ENCODE data around the gene WNT4.

The WNT4 gene

GRCh38 chr1:22108339-22109105 lies 34.4 kb downstream of the WNT4 start:
- no peak for DNase-seq (ENCODE audit: low read depth)

GRCh38 chr1:22107126-22107525 lies 35.8 kb downstream of the WNT4 start:
- DNase-seq (ENCODE audit: low read depth): peak; percentile 71

GRCh38 chr1:22105611-22106207 lies 37.2 kb downstream of the WNT4 start:
- peak; percentile 64 for DNase-seq (ENCODE audit: low read depth)

DNA sequence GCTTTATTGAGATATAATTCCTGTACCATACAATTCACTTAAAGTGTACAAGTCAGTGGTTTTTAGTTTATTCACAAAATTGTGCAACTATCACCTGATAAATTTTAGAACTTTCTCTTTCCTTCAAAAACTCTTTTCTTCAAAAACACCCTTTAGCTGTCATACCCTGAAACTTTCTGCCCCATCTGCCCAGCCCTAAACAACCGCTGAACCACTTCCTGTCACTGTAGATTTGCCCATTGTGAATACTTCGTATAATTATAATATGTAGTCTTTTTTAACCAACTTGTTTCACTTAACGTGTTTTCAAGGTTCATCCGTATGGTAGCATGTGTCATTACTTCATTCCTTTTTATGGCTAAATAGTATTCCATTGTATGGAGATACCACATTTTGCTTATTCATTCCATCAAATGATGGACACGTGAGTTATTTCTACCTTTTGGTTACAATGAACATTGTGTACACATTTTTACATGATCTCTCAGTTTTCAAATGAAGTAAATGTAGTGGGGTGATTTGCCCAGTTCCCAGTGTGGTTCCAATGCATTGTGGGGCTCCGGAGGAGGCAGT lies 37.9 kb downstream of the WNT4 start:
- no peak for DNase-seq (ENCODE audit: low read depth)

DNA sequence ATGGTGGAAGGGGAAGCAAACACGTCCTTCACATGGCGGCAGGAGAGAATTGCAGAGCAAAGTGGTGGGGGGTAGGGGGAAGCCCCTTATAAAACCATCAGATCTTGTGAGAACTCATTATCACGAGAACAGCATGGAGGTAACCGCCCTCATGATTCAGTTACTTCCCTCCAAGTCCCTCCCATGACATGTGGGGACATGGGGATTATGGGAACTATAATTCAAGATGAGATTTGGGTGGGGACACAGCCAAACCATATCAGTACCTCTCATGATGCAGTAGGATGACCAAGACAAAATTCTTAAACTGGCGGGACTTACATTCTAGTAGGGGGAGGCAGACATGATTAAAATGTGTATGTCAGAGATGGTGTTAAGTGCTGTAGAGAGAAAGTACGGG lies 38.8 kb downstream of the WNT4 start:
- DNase-seq (ENCODE audit: low read depth): no peak

DNA sequence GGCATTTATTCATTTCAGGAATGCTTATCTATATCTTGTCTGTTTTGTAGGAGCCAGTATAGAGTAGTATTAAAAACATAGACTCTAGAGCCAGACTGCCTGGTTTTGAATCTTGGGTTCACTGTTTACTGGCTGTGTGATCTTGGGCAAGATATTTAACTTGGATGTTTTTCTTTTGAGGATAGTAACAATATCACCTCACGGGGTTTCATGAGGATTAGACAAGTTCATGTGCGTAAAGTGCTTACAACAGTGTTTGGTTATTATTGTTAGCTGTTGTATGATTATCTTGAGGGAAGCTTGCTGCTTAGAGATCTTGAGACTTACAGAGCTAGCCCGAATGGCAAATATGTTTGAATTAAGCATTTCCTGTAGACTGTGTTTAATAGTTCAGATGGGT lies 40.2 kb downstream of the WNT4 start:
- no peak for DNase-seq (ENCODE audit: low read depth)

DNA sequence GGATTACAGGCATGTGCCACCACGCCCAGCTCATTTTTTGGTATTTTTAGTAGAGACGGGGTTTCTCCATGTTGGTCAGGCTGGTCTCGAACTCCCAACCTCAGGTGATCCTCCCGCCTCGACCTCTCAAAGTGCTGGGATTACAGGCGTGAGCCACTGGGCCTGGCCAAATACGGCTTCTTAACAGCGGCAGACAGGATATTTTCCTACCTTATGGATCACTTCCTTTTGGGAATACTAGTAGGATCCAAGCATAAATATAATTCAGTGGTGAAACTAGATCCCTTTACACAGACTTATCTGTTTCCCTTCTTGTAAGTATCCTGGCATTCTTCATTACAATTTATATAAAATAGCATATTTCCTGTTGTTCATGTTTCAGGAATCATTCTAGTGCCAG lies 40.9 kb downstream of the WNT4 start:
- no peak for DNase-seq (ENCODE audit: low read depth)

GRCh38 chr1:22101199-22101598 lies 41.7 kb downstream of the WNT4 start:
- DNase-seq (ENCODE audit: low read depth): no peak

DNA sequence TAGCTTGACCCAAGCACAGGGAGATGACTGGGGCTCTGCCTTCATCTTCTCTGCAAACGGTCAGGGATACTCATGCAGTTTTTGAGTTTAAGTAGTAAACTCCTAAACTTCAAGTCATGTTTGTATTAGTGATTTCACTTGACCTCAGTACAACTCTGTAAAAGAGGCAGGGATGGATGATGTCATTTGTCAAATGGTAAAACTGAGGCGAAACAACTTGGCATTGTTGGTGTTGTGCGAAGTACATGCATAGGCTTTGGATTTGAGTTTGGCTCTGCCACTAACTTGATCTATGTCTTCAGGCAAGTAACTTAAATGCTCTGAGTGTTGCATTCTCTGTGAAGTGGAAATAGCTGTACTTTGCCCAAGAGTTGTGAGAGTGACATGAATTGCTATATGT lies 42.7 kb downstream of the WNT4 start:
- no peak for DNase-seq (ENCODE audit: low read depth)

GRCh38 chr1:22098752-22099151 lies 44.1 kb downstream of the WNT4 start:
- DNase-seq (ENCODE audit: low read depth): no peak

DNA sequence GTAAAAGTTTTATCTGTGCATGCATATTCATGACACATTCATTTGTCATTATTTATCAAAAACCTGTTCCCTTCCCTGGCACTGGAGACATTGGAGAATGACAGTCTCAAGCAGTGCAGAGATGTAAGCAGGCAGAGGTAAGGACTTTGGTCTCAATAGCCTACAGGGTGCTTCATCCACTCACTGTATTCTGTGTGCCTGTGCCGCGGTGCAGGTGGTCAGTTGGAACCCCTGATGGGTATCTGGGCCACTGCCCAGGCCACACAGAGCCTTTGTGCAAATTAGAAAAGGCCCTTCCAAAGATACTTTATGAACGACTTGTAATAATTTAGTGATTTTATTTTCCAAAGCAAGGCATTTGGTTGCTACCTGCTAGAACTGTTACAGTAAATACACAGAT lies 46.4 kb downstream of the WNT4 start:
- no peak for DNase-seq (ENCODE audit: low read depth)

GRCh38 chr1:22096036-22096435 lies 46.9 kb downstream of the WNT4 start:
- DNase-seq (ENCODE audit: low read depth): peak; percentile 39

GRCh38 chr1:22093513-22093912 lies 49.4 kb downstream of the WNT4 start:
- DNase-seq (ENCODE audit: low read depth): no peak

DNA sequence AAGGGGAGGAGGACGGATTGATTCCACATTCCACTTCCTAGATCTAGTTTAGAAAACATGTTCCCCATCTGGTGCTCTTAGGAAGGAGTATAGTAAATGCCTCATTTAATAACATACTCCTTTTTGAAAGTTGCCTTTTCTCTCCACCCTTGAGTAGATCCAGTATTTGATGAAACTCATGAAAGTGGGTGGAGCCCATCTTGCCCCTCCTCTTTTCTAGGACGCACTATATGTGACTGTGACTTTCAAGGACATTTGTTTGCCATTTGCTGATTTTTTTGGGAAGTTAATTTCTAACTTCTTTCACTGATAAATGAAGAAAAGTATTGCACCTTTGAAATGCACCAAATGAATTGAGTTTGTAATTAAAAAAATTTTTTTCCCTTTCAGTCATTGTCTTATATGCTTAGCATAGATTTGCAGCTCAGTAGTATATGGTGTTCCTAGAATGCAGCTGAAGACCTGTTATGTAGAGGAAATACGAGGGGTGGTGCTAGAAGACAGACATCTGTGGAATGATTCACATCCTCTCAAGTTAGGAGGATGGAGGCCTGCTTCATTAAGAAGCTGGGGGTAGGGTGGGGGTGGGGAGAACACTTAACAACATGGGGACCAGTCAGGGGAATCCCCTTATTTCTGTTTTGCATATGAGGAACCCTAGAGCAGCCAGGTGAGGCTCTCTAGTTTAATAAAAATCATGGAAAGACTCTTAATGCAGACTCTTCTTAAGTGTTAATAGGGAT lies 50.7 kb downstream of the WNT4 start:
- peak; percentile 88 for DNase-seq (ENCODE audit: low read depth)

DNA sequence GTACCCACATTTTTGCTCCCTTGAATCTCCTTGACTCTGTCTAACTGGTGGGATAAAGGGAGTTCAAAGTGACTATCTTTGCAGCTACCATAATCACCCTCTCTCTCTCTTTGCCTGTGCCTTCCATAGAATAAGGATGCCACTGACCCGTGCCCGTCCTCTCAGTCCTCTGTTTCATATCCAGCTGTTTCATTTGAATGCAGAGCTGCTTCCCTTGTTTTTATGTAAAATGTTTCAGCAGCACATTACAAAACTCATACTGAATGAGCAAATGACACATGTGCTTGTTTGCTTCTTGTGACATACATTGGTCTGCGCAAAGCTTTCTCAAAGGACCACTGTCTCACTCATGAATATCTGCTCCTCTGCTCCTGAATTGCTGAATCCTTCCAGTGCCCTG lies 52.0 kb downstream of the WNT4 start:
- DNase-seq (ENCODE audit: low read depth): no peak

GRCh38 chr1:22089787-22090186 lies 53.1 kb downstream of the WNT4 start:
- DNase-seq (ENCODE audit: low read depth): peak; percentile 18

- DNase-seq (ENCODE audit: low read depth): no peak
Observed at GRCh38 chr1:22089134-22089571, 53.7 kb downstream of the WNT4 start.

DNA sequence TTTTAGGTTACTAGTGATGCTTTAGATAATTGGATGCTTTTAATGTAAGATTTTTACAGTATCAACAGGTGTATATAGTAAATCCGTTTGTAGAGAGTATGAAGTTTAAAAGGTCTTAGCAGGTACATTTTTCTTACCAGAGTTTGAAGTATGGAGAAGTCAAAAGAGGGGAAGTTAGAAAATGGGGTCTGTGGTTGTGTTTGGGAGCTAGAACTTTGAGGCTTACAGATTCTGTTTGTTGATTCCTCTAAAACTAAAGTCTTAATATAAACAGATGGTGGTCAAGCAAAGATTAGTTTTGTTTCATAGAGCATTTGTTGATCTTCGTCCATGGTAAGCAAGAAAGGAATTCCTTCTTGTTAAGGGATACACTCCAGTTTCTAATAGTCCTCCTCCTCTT lies 54.6 kb downstream of the WNT4 start:
- no peak for DNase-seq (ENCODE audit: low read depth)

- DNase-seq (ENCODE audit: low read depth): no peak
Observed at GRCh38 chr1:22080191-22080590, 62.7 kb downstream of the WNT4 start.

GRCh38 chr1:22078133-22078532 lies 64.8 kb downstream of the WNT4 start:
- no peak for DNase-seq (ENCODE audit: low read depth)

DNA sequence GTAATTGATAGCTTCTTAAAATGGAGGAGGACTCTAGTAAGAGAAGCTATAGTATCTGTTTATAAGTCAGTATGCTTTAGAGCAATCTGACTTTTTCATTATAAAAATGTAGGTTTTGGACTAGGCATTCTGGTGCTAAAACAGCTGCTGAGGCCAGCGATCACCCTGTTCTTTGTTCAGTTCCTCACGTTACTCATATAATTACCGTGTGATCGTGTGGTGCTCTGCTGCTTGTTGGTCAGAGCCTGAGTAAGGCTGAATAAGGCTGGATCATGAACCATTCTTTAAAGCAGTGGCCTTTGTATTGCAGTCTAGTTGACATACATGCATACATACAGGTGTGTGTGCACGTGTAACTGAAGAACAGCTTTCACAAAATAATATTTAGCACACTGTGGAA lies 65.2 kb downstream of the WNT4 start:
- DNase-seq (ENCODE audit: low read depth): peak; percentile 37

DNA sequence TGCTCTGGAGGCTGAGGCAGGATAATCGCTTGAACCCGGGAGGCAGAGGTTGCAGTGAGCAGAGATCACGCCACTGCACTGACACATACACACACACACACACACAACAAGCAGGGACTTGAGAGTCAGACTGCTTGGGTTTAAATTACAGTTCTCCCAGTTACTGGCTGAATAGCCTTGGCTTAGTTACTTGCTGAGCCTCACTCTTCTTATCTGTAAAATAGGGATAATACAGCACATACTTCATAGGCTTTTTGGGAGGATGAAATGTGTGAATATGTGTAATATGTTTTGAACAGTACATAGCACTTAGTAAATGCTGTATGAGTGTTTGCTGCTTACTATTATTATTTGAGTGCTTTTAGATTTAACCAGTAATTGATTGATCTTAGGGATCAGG lies 66.6 kb downstream of the WNT4 start:
- DNase-seq (ENCODE audit: low read depth): no peak

DNA sequence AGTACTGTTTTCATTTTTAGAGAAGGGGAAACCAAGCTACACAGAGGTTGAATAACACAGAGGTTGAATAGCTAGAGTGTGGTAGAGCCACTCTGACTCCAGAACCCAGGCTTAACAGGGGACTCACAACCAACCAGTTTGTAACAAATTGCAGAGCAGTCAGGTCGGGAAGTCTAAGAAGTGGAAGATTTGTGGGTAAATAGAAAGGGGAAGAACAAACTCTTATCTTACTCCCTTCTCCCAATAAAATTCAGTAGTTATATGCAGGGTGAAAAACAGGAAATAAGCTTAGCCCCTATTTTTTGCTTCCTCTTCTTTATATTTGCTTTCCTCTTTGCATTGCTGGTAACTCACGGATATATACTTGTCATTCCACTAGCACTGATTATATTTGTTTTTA lies 67.2 kb downstream of the WNT4 start:
- DNase-seq (ENCODE audit: low read depth): no peak
